H1 (cell line): ENCODE results near the gene SHC3. TPM values are rescaled to one million over a fixed set of nuclear protein-coding genes. Genes with fewer than 3 reads are reported as not detected.

Experiments
- CTCF ChIA-PET: fragments of 300-600 bp; sonication (Branson Sonifier 250); formaldehyde crosslinking; loops from one replicate; lab custom pipeline; 2021; ENCODE audit not compliant: partially characterized antibody; lab: Charles Lee
- POLR2A ChIA-PET: fragments of 300-600 bp; sonication (Branson Sonifier 250); formaldehyde crosslinking; loops from one replicate; lab custom pipeline; 2021; ENCODE audit warnings: inconsistent platforms; ENCODE audit not compliant: partially characterized antibody; lab: Charles Lee
- DNase-seq, 2 experiments: peaks; one replicate each; pipeline versions ENCODE4 v3.0.0 to v3.0.0-alpha.2; 2010 to 2022; ENCODE audit warnings: low spot score in 2 of 2, low read depth in 1 of 2, mixed read lengths in 1 of 2
- FAIRE-seq: peaks from 2 replicates; lab custom pipeline; 2011; peaks lifted over from hg19 to GRCh38; lab: Jason Lieb, UNC
- H2AFZ ChIP-seq: 2 replicates; pipeline ENCODE4 v1.8.1; 2012; ENCODE audit warnings: low read length, inconsistent platforms
- H2AK5ac ChIP-seq: 2 replicates; pipeline ENCODE4 v1.6.1; 2013; ENCODE audit warnings: low read depth, low read length
- H2BK120ac ChIP-seq: replicated peaks from 2 replicates; pipeline ENCODE3; 2013; ENCODE audit warnings: low read depth, low read length, inconsistent platforms
- H2BK12ac ChIP-seq: 2 replicates; pipeline ENCODE4 v1.6.1; 2013; ENCODE audit warnings: low read depth, low read length
- H2BK15ac ChIP-seq: 2 replicates; pipeline ENCODE4 v1.6.1; 2013; ENCODE audit warnings: low read length
- H2BK20ac ChIP-seq: 2 replicates; pipeline ENCODE4 v1.6.1; 2013; ENCODE audit warnings: low read length
- H2BK5ac ChIP-seq: 2 replicates; pipeline ENCODE4 v1.6.1; 2013; ENCODE audit warnings: low read depth, low read length
- H3K14ac ChIP-seq: 2 replicates; pipeline ENCODE4 v1.6.1; 2013; ENCODE audit warnings: inconsistent platforms; ENCODE audit not compliant: insufficient read length
- H3K18ac ChIP-seq: 2 replicates; pipeline ENCODE4 v1.6.1; 2013; ENCODE audit warnings: low read length; ENCODE audit errors: extremely low read depth
- H3K23ac ChIP-seq: 2 replicates; pipeline ENCODE4 v1.6.1; 2013; ENCODE audit warnings: inconsistent platforms; ENCODE audit not compliant: insufficient read length
- H3K23me2 ChIP-seq: 2 replicates; pipeline ENCODE4 v1.6.1; 2013; ENCODE audit warnings: low read depth, low read length
- H3K27ac ChIP-seq: 2 replicates; pipeline ENCODE4 v1.6.1; 2011; ENCODE audit warnings: low read depth, low read length, inconsistent platforms
- H3K27me3 ChIP-seq, 4 experiments: replicated peaks in 1 of 4; 1 replicate in 1 of 4; 2 replicates in 3 of 4; pipeline versions ENCODE4 v1.6.1 to v1.8.1; 2011 to 2013; ENCODE audit warnings: low read length in 3 of 4, mild to moderate bottlenecking in 3 of 4, inconsistent platforms in 2 of 4, mixed read lengths in 2 of 4, moderate library complexity in 1 of 4; ENCODE audit not compliant: control insufficient read depth in 3 of 4, insufficient read depth in 3 of 4; ENCODE audit errors: extremely low read depth in 1 of 4
- H3K36me3 ChIP-seq, 4 experiments: 2 replicates each; pipeline versions ENCODE4 v1.6.1 to v1.8.1; 2011 to 2013; ENCODE audit warnings: mild to moderate bottlenecking in 4 of 4, low read length in 3 of 4, moderate library complexity in 2 of 4, control low read depth in 1 of 4, inconsistent platforms in 1 of 4; ENCODE audit not compliant: insufficient read depth in 4 of 4, control insufficient read depth in 2 of 4
- H3K4ac ChIP-seq: replicated peaks from 2 replicates; pipeline ENCODE3; 2013; ENCODE audit warnings: low read length, low read depth, mixed read lengths, inconsistent platforms; ENCODE audit not compliant: insufficient read length
- H3K4me1 ChIP-seq, 4 experiments: replicated peaks in 1 of 4; 1 replicate in 1 of 4; 2 replicates in 3 of 4; pipeline versions ENCODE4 v1.6.1 to v1.8.1; 2011 to 2013; ENCODE audit warnings: low read length in 3 of 4, inconsistent platforms in 2 of 4, mixed read lengths in 1 of 4; ENCODE audit not compliant: insufficient read depth in 4 of 4, control insufficient read depth in 3 of 4
- H3K4me2 ChIP-seq, 2 experiments: 2 replicates each; pipeline versions ENCODE4 v1.6.1 to v1.8.1; 2011 to 2013; ENCODE audit warnings: low read depth in 2 of 2, low read length in 2 of 2, control low read depth in 1 of 2, inconsistent platforms in 1 of 2, mild to moderate bottlenecking in 1 of 2; ENCODE audit not compliant: insufficient read depth in 1 of 2
- H3K4me3 ChIP-seq, 4 experiments: fragments of 200-600, 300-600 bp in 1 of 4; sonication (generic), shearing (Covaris generic), sonication (Bioruptor Twin) in 1 of 4; 2 replicates each; pipeline versions ENCODE4 v1.5.1 to v1.8.1; 2011 to 2016; ENCODE audit warnings: low read length in 4 of 4, low read depth in 3 of 4, control low read depth in 2 of 4, inconsistent platforms in 2 of 4, mild to moderate bottlenecking in 2 of 4, mixed read lengths in 1 of 4, moderate library complexity in 1 of 4; ENCODE audit not compliant: insufficient read depth in 2 of 4; ENCODE audit errors: extremely low read depth in 1 of 4
- H3K56ac ChIP-seq: replicated peaks from 2 replicates; pipeline ENCODE3; 2013; ENCODE audit warnings: low read depth, mild to moderate bottlenecking, mixed read lengths, low read length, inconsistent platforms; ENCODE audit not compliant: insufficient read length
- H3K79me1 ChIP-seq: 2 replicates; pipeline ENCODE4 v1.6.1; 2013; ENCODE audit warnings: low read depth, low read length, control low read depth
- H3K79me2 ChIP-seq, 2 experiments: 2 replicates each; pipeline versions ENCODE4 v1.6.1 to v1.8.1; 2012 to 2013; ENCODE audit warnings: low read length in 2 of 2, mild to moderate bottlenecking in 2 of 2, inconsistent platforms in 1 of 2; ENCODE audit not compliant: insufficient read depth in 2 of 2, control insufficient read depth in 1 of 2
- H3K9ac ChIP-seq, 4 experiments: replicated peaks in 1 of 4; 1 replicate in 1 of 4; 2 replicates in 3 of 4; pipeline versions ENCODE4 v1.6.1 to v1.8.1; 2011 to 2013; ENCODE audit warnings: low read depth in 3 of 4, low read length in 3 of 4, control low read depth in 2 of 4, mild to moderate bottlenecking in 2 of 4, moderate library complexity in 2 of 4, inconsistent platforms in 1 of 4; ENCODE audit errors: extremely low read depth in 1 of 4
- H3K9me3 ChIP-seq, 2 experiments: 2 replicates each; pipeline versions ENCODE4 v1.6.1 to v1.8.1; 2012 to 2013; ENCODE audit warnings: mild to moderate bottlenecking in 2 of 2, moderate library complexity in 2 of 2, control low read depth in 1 of 2, inconsistent platforms in 1 of 2, low read depth in 1 of 2, low read length in 1 of 2, mixed read lengths in 1 of 2; ENCODE audit not compliant: insufficient read depth in 2 of 2
- H4K20me1 ChIP-seq, 2 experiments: replicated peaks in 1 of 2; 2 replicates each; pipeline versions ENCODE3 to v1.8.1; 2011 to 2013; ENCODE audit warnings: inconsistent platforms in 2 of 2, low read length in 2 of 2, mild to moderate bottlenecking in 1 of 2; ENCODE audit not compliant: insufficient read depth in 2 of 2, control insufficient read depth in 1 of 2
- H4K5ac ChIP-seq: 2 replicates; pipeline ENCODE4 v1.6.1; 2013; ENCODE audit warnings: low read length, low read depth, mixed read lengths, inconsistent platforms; ENCODE audit not compliant: insufficient read length
- H4K8ac ChIP-seq: 2 replicates; pipeline ENCODE4 v1.8.0; 2013; ENCODE audit warnings: mild to moderate bottlenecking, moderate library complexity, low read length, inconsistent platforms; ENCODE audit not compliant: insufficient read depth; ENCODE audit errors: extremely low read depth
- H4K91ac ChIP-seq: replicated peaks from 2 replicates; pipeline ENCODE3; 2013; ENCODE audit warnings: low read length, mixed read lengths, inconsistent platforms; ENCODE audit not compliant: insufficient read length
- ASH2L ChIP-seq: fragments of 200-600, 300-600 bp; sonication (generic); IDR thresholded peaks from one replicate; pipeline ENCODE4 v1.7.1; 2017; ENCODE audit warnings: low read length
- CBX8 ChIP-seq: fragments of 300-800, 300-1000 bp; sonication (generic); IDR thresholded peaks from 2 replicates; pipeline ENCODE4 v1.7.1; 2016; ENCODE audit warnings: low read depth, low read length, borderline replicate concordance
- CHD1 ChIP-seq: IDR thresholded peaks from 2 replicates; pipeline ENCODE4 v1.6.1; 2012; ENCODE audit warnings: low read depth, low read length, improper control_type of control experiment
- CREB1 ChIP-seq: IDR thresholded peaks from 2 replicates; pipeline ENCODE4 v1.6.1; 2012; ENCODE audit warnings: inconsistent platforms
- E2F6 ChIP-seq: IDR thresholded peaks from 2 replicates; pipeline ENCODE4 v1.6.1; 2012; ENCODE audit warnings: inconsistent platforms
- GABPA ChIP-seq: IDR thresholded peaks from 2 replicates; pipeline ENCODE4 v1.6.1; 2011; ENCODE audit warnings: mild to moderate bottlenecking, low read length, moderate library complexity, borderline replicate concordance; ENCODE audit not compliant: insufficient read depth
- KDM4A ChIP-seq: IDR thresholded peaks from one replicate; pipeline ENCODE4 v1.7.1; 2012; ENCODE audit warnings: low read depth, mild to moderate bottlenecking, moderate library complexity, low read length, inconsistent platforms; ENCODE audit not compliant: severe bottlenecking
- MAFK ChIP-seq: IDR thresholded peaks from 2 replicates; pipeline ENCODE4 v1.6.1; 2012; ENCODE audit warnings: low read depth, mild to moderate bottlenecking, improper control_type of control experiment, low read length
- MAX ChIP-seq: IDR thresholded peaks from 2 replicates; pipeline ENCODE4 v1.6.1; 2012; ENCODE audit warnings: inconsistent platforms
- NRF1 ChIP-seq: IDR thresholded peaks from 2 replicates; pipeline ENCODE4 v1.6.1; 2011; ENCODE audit warnings: mild to moderate bottlenecking, low read depth, low read length, improper control_type of control experiment
- POLR2A ChIP-seq, 2 experiments: IDR thresholded peaks; 1 replicate in 1 of 2; 2 replicates in 1 of 2; pipeline ENCODE4 v1.6.1; 2011; ENCODE audit warnings: low read depth in 2 of 2, low read length in 2 of 2, mild to moderate bottlenecking in 2 of 2; ENCODE audit errors: control extremely low read depth in 1 of 2
- RAD21 ChIP-seq, 2 experiments: IDR thresholded peaks in 1 of 2; conservative IDR thresholded peaks in 1 of 2; 2 replicates each; pipeline ENCODE4 v1.6.1; 2011; ENCODE audit warnings: low read depth in 2 of 2, low read length in 2 of 2, improper control_type of control experiment in 1 of 2, inconsistent platforms in 1 of 2, mild to moderate bottlenecking in 1 of 2, moderate library complexity in 1 of 2
- RXRA ChIP-seq: IDR thresholded peaks from 2 replicates; pipeline ENCODE4 v1.6.1; 2011; ENCODE audit warnings: low read depth, mild to moderate bottlenecking, low read length, moderate library complexity; ENCODE audit not compliant: insufficient read depth
- TBP ChIP-seq: IDR thresholded peaks from 2 replicates; pipeline ENCODE4 v1.6.1; 2011; ENCODE audit warnings: low read depth, low read length, improper control_type of control experiment
- YY1 ChIP-seq: IDR thresholded peaks from 2 replicates; pipeline ENCODE4 v1.6.1; 2011; ENCODE audit warnings: low read depth, mild to moderate bottlenecking, low read length
- WGBS, 2 experiments: shearing (Covaris generic) in 1 of 2; methylation state at CpG; one replicate each; pipeline versions ENCODE4 v1.1.6 to v1.1.7; 2013 to 2015; ENCODE audit warnings: low lambda C conversion rate in 2 of 2, mixed read lengths in 2 of 2, inconsistent platforms in 1 of 2, low coverage in 1 of 2, missing lambda C conversion rate in 1 of 2; ENCODE audit not compliant: insufficient replicate concordance in 2 of 2, insufficient coverage in 1 of 2, insufficient read length in 1 of 2; ENCODE audit errors: extremely low coverage in 1 of 2, missing lambda C conversion rate in 1 of 2; 5-methylcytosine and 5-hydroxymethylcytosine counted together
- polyA plus RNA-seq, 7 experiments: library from polyadenylated mRNA; depleted of rRNA in 3 of 7; stranded (reverse) in 5 of 7; unstranded in 2 of 7; fragments of >200 nt in 5 of 7; fragments of 200-250 nt in 2 of 7; gene quantifications; 1 replicate in 5 of 7; 2 replicates in 1 of 7; 4 replicates in 1 of 7; pipeline versions ENCODE4 v1.2.1 to v1.2.3, GENCODE V29; 2011 to 2013; ENCODE audit warnings: missing spikeins in 2 of 7, mixed read lengths in 2 of 7
- total RNA-seq: library from RNA; stranded (reverse); fragmentation: NEBNext Ultra II Directional; extraction: Animal tissue kit (Norgen Biotek cat#: 25700); gene quantifications from 2 replicates; pipeline ENCODE4 v1.2.1, GENCODE V29; 2021

The SHC3 gene
- total and polyA plus RNA-seq, 2 of the 8 experiments (the other 6 are each of a cell fraction or from before 2014, with no cell fraction given) = 1.4 to 7.1 TPM

- Histone ChIP-seq H4K91ac (no peak overlapping the region), H4K8ac (no peak overlapping the region), H3K79me2 (no peaks in the 10 kb centered on the region), H2BK120ac (no peak overlapping the region), H3K4me2 (no peak overlapping the region), H4K5ac (no peak overlapping the region), H3K23ac (no peak overlapping the region), H3K36me3 (no peaks in the 10 kb centered on the region), H3K27ac (no peak overlapping the region), H2BK20ac (no peak overlapping the region), H3K9ac (no peak overlapping the region), H3K4me1 (no peaks in the 10 kb centered on the region; a peak in 1 of 7 replicates), H3K4ac (no peak overlapping the region), H3K79me1 (no peaks in the 10 kb centered on the region), H3K9me3 (no peaks in the 10 kb centered on the region), H2AK5ac (no peak overlapping the region), H4K20me1 (no peaks in the 10 kb centered on the region), H2AFZ (no peak overlapping the region), H3K27me3 (no peaks in the 10 kb centered on the region), H3K4me3 (no peak overlapping the region), H3K56ac (no peak overlapping the region), H3K14ac (no peak overlapping the region), H3K23me2 (no peaks in the 10 kb centered on the region), H2BK5ac (no peak overlapping the region), H2BK12ac (no peak overlapping the region), H2BK15ac (no peak overlapping the region), H3K18ac (no peak overlapping the region)
- no peak for DNase-seq
- POLR2A ChIA-PET = no interaction called here
- CTCF ChIA-PET = interaction anchor here (1.5 kb wide), 1 partner anchor 20 kb away, joined by 6 read pairs; no protein-coding TSS in a partner anchor
- no peak for FAIRE-seq
- WGBS, 2 experiments = 98% methylated on average over 3 of the region's 3 CpGs; no CpG with 5 or more reads in 1 of the 2 experiments
- TF ChIP-seq TBP (no peak), ASH2L (no peak), POLR2A (IDR thresholded peaks at IDR 0.05; ENCODE audit: control extremely low read depth in 1 of 2, low read depth in 2 of 2, low read length in 2 of 2) (no peak), RXRA (no peak), MAFK (no peak), KDM4A (no peak), E2F6 (no peak), MAX (no peak), CREB1 (no peak), RAD21 (IDR thresholded peaks at IDR 0.05 in 1 of 2, conservative IDR thresholded peaks at IDR 0.05 in 1 of 2; ENCODE audit: low read depth in 2 of 2, low read length in 2 of 2) (no peak), GABPA (no peak), CHD1 (no peak), NRF1 (no peak), YY1 (no peak), CBX8 (no peak)
These were observed 98.4 kb downstream of the SHC3 start for GRCh38 chr9:89080193-89080592.
